Measurements from ENCODE around the gene HOXD10. TPM values are rescaled to one million over a fixed set of nuclear protein-coding genes. Genes with fewer than 3 reads are reported as not detected.

The HOXD10 gene
- total and polyA plus RNA-seq, 7 donors = 0.23 to 46.0 (median 10.7) TPM

- TF ChIP-seq POLR2A (IDR thresholded peaks at IDR 0.05) (no peak), EP300 (IDR thresholded peaks at IDR 0.05) (no peak), CTCF (IDR thresholded peaks at IDR 0.05) (no peak), POLR2AphosphoS5 (IDR thresholded peaks at IDR 0.05) (no peak)
- Histone ChIP-seq H3K27me3 (peaks cover 12 to 99% (median 86%) of the 10 kb centered on the region in 3 donors), H3K27ac (no peak overlapping the region)
Observed at GRCh38 chr2:176150584-176151441, 34.2 kb downstream of the HOXD10 start.

GRCh38 chr2:176151442-176152287, 35.1 kb downstream of the HOXD10 start, which contains the start of gene HOXD4:
Gene HOXD4 (plus strand): TSS chr2:176151550. CDS start chr2:176151634, 84 bp downstream.
- peaks cover 0 to 5% (median under 1%) of the 10 kb centered on the region in 4 donors for H3K4me1 ChIP-seq
- intact Hi-C loops (cut with DNase I) = no loop called here
- no peak within 1 kb of the TSS for H3K27ac ChIP-seq
- H3K36me3 ChIP-seq = peaks cover 0 to 9% (median 0%) of the 10 kb centered on the region in 4 donors
- H3K9me3 ChIP-seq = no peaks in the 10 kb centered on the region
- TF ChIP-seq EP300 (IDR thresholded peaks at IDR 0.05) (no peak), POLR2A (IDR thresholded peaks at IDR 0.05) (no peak), CTCF (IDR thresholded peaks at IDR 0.05) (no peak), POLR2AphosphoS5 (IDR thresholded peaks at IDR 0.05) (no peak)
- no peak for DNase-seq
- H3K4me3 ChIP-seq = peak within 1 kb of the TSS in 3 of 4 donors; percentile 13 to 29 (median 23)
- 53 to 79% methylated on average over 55 of the region's 55 CpGs for WGBS, 2 donors
- H3K27me3 ChIP-seq = peaks cover 19 to 99% (median 86%) of the 10 kb centered on the region in 3 donors

More at GRCh38 chr2:176150584-176151441, 34.2 kb downstream of the HOXD10 start:
- intact Hi-C loops (cut with DNase I) = no loop called here
- peaks cover 0 to 7% (median 2%) of the 10 kb centered on the region in 4 donors for H3K4me1 ChIP-seq
- H3K4me3 ChIP-seq = no peak overlapping the region
- WGBS, 2 donors = 68 to 87% methylated on average over 14 of the region's 14 CpGs
- peaks cover 0 to 9% (median 0%) of the 10 kb centered on the region in 4 donors for H3K36me3 ChIP-seq
- no peaks in the 10 kb centered on the region for H3K9me3 ChIP-seq
- DNase-seq = no peak

- Histone ChIP-seq H3K27ac (no peak overlapping the region), H3K36me3 (peaks cover 0 to 9% (median 0%) of the 10 kb centered on the region in 4 donors)
- DNase-seq = no peak
Observed at GRCh38 chr2:176152350-176153181, 36.0 kb downstream of the HOXD10 start.

More at GRCh38 chr2:176152350-176153181, 36.0 kb downstream of the HOXD10 start:
- peaks cover 22 to 99% (median 86%) of the 10 kb centered on the region in 3 donors for H3K27me3 ChIP-seq
- TF ChIP-seq EP300 (IDR thresholded peaks at IDR 0.05) (no peak), CTCF (IDR thresholded peaks at IDR 0.05) (no peak), POLR2A (IDR thresholded peaks at IDR 0.05) (no peak), POLR2AphosphoS5 (IDR thresholded peaks at IDR 0.05) (no peak)
- H3K9me3 ChIP-seq = no peaks in the 10 kb centered on the region
- peaks cover 0 to 12% (median 5%) of the 10 kb centered on the region in 4 donors for H3K4me1 ChIP-seq
- intact Hi-C loops (cut with DNase I) = no loop called here
- H3K4me3 ChIP-seq = no peak overlapping the region
- WGBS, 2 donors = 55 to 83% methylated on average over 48 of the region's 48 CpGs
